HepG2 (cell line): Measurements from ENCODE around the gene PARN. TPM values are rescaled to one million over a fixed set of nuclear protein-coding genes. Genes with fewer than 3 reads are reported as not detected.

Experiments used
- BCLAF1 ChIP-seq: fragments of 450-650 bp; IDR thresholded peaks from 2 replicates; pipeline ENCODE4 v1.6.1; 2017; ENCODE audit warnings: mild to moderate bottlenecking
- CSRNP1 ChIP-seq: sonication (generic); formaldehyde crosslinking; IDR thresholded peaks from 2 replicates; pipeline ENCODE4 v1.8.1; 2023; ENCODE audit warnings: mild to moderate bottlenecking, missing genetic modification reagents
- MAF1 ChIP-seq: sonication (generic); formaldehyde crosslinking; IDR thresholded peaks from 2 replicates; pipeline ENCODE4 v1.5.0; 2020; ENCODE audit warnings: missing genetic modification reagents, borderline replicate concordance
- MBD4 ChIP-seq: IDR thresholded peaks from 2 replicates; pipeline ENCODE4 v1.6.1; 2012; ENCODE audit warnings: low read length, inconsistent platforms, borderline replicate concordance
- MEIS2 ChIP-seq: sonication (generic); formaldehyde crosslinking; IDR thresholded peaks from 2 replicates; pipeline ENCODE4 v1.9.0; 2021; ENCODE audit warnings: mild to moderate bottlenecking, missing genetic modification reagents
- SP4 ChIP-seq: sonication (generic); formaldehyde crosslinking; IDR thresholded peaks from 2 replicates; pipeline ENCODE4 v1.8.1; 2023; ENCODE audit warnings: mild to moderate bottlenecking, missing genetic modification reagents
- ZBTB20 ChIP-seq: sonication (generic); formaldehyde crosslinking; IDR thresholded peaks from 2 replicates; pipeline ENCODE4 v1.8.1; 2023; ENCODE audit warnings: missing genetic modification reagents, low read depth, mild to moderate bottlenecking, borderline replicate concordance
- ZBTB34 ChIP-seq: sonication (generic); formaldehyde crosslinking; IDR thresholded peaks from 2 replicates; pipeline ENCODE4 v1.8.0; 2022; ENCODE audit warnings: mild to moderate bottlenecking, missing genetic modification reagents
- ZHX2 ChIP-seq, 2 experiments: sonication (generic) in 1 of 2; formaldehyde crosslinking in 1 of 2; IDR thresholded peaks; 2 replicates each; pipeline versions ENCODE4 v1.6.1 to v1.9.0; 2014 to 2022; ENCODE audit warnings: antibody characterized with exemption in 1 of 2, borderline replicate concordance in 1 of 2, inconsistent platforms in 1 of 2, low read depth in 1 of 2, missing genetic modification reagents in 1 of 2
- ZIK1 ChIP-seq: sonication (generic); formaldehyde crosslinking; IDR thresholded peaks from 2 replicates; pipeline ENCODE4 v1.5.0; 2020; ENCODE audit warnings: mild to moderate bottlenecking, low read depth, missing genetic modification reagents, borderline replicate concordance
- ZMYM3 ChIP-seq: sonication (generic); formaldehyde crosslinking; IDR thresholded peaks from 2 replicates; pipeline ENCODE4 v1.5.1; 2020; ENCODE audit warnings: mild to moderate bottlenecking, missing genetic modification reagents
- ZNF513 ChIP-seq: sonication (generic); formaldehyde crosslinking; conservative IDR thresholded peaks from 2 replicates; pipeline ENCODE4 v1.5.0; 2020; ENCODE audit warnings: missing genetic modification reagents
- ZNF772 ChIP-seq: sonication (generic); formaldehyde crosslinking; IDR thresholded peaks from 2 replicates; pipeline ENCODE4 v1.5.0; 2020; ENCODE audit warnings: mild to moderate bottlenecking, missing genetic modification reagents
- ZNF879 ChIP-seq: sonication (generic); formaldehyde crosslinking; IDR thresholded peaks from 2 replicates; pipeline ENCODE4 v1.8.1; 2023; ENCODE audit warnings: missing genetic modification reagents
- polyA plus RNA-seq, 8 experiments: library from polyadenylated mRNA; depleted of rRNA in 3 of 8; stranded (reverse) in 7 of 8; unstranded in 1 of 8; fragments of >200 nt; fragmentation: Illumina TruSeq in 4 of 8; extraction: Trizol in 4 of 8; gene quantifications; 2 replicates each; pipeline versions ENCODE4 v1.2.1 to v1.2.3, GENCODE V29; 2011 to 2016; ENCODE audit warnings: low read depth in 4 of 8, missing spikeins in 1 of 8, mixed read lengths in 1 of 8; ENCODE audit not compliant: insufficient read depth in 1 of 8
- total RNA-seq, 5 experiments: library from RNA; depleted of rRNA; stranded (reverse); fragments of >200 nt; fragmentation: Illumina TruSeq; extraction: Trizol; gene quantifications; 2 replicates each; pipeline ENCODE4 v1.2.3, GENCODE V29; 2016; ENCODE audit warnings: low read depth in 1 of 5

PARN gene
- total and polyA plus RNA-seq, 2 of the 13 experiments (the other 11 are each of a cell fraction or from before 2014, with no cell fraction given) = 13.3 to 47.6 TPM

- TF ChIP-seq ZBTB20 (no peak), CSRNP1 (CRISPR knock-in tag) (0 out of 2 replicates have a peak, but pooled peaks have one; percentile 50), ZBTB34 (CRISPR knock-in tag) (no peak), SP4 (CRISPR knock-in tag) (no peak), MBD4 (no peak), ZMYM3 (CRISPR knock-in tag) (peak; percentile 66; the same call in 1 of the 2 replicates), ZNF879 (no peak), ZHX2 (IDR thresholded peaks at IDR 0.05; ENCODE audit: low read depth) (no peak), ZHX2 (CRISPR knock-in tag; IDR thresholded peaks at IDR 0.05; ENCODE audit: borderline replicate concordance) (no peak), MAF1 (CRISPR knock-in tag) (no peak), MEIS2 (CRISPR knock-in tag) (no peak), ZIK1 (CRISPR knock-in tag) (no peak), ZNF513 (CRISPR knock-in tag) (0 out of 2 replicates have a peak, but pooled peaks have one; percentile 1), ZNF772 (CRISPR knock-in tag) (no peak), BCLAF1 (no peak)
Observed at GRCh38 chr16:14485811-14486519, 144.1 kb downstream of the PARN start (continued).
